Right renal pelvis (tissue), 4 donors: ENCODE data around the gene OR2T3. TPM values are rescaled to one million over a fixed set of nuclear protein-coding genes. Genes with fewer than 3 reads are reported as not detected.
"Not testable (repeated sequence)": the region's sequence is repeated elsewhere in the genome, so short reads cannot be mapped to it uniquely, and the experiment has no call there.

Experiments used
- DNase-seq, 4 donors: peaks; one replicate each; pipeline ENCODE4 v3.0.0-alpha.2; 2013; ENCODE audit warnings: low read depth in 4 of 4, low spot score in 3 of 4, missing footprints in 1 of 4
- polyA plus RNA-seq, 4 donors: library from polyadenylated mRNA; unstranded; fragments of 120-200 nt; gene quantifications; one replicate each; pipeline ENCODE4 v1.2.1, GENCODE V29; 2013; ENCODE audit not compliant: insufficient read length in 4 of 4

OR2T3 gene, protein sequence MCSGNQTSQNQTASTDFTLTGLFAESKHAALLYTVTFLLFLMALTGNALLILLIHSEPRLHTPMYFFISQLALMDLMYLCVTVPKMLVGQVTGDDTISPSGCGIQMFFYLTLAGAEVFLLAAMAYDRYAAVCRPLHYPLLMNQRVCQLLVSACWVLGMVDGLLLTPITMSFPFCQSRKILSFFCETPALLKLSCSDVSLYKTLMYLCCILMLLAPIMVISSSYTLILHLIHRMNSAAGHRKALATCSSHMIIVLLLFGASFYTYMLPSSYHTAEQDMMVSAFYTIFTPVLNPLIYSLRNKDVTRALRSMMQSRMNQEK
- not detected for polyA plus RNA-seq

DNA sequence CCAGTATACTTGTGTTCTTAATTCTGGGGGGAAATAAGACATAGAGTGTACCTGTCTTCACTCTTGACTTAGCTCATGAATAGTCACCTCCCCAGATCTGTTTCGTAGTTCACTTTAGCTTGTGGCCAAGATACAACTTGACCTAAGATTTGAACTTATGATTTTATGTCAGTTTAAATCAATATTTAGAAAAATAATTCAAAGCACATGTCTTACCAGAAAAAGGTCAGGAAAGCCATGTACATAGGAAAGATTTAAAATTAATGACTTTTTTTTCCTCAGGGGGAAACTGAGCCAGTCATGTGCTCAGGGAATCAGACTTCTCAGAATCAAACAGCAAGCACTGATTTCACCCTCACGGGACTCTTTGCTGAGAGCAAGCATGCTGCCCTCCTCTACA, at the start of gene OR2T3:
OR2T3 (plus strand) TSS at position 301 of the 400 bp plus-strand sequence; CDS start at position 301, 0 bp downstream.
- not testable (repeated sequence) for DNase-seq

DNA sequence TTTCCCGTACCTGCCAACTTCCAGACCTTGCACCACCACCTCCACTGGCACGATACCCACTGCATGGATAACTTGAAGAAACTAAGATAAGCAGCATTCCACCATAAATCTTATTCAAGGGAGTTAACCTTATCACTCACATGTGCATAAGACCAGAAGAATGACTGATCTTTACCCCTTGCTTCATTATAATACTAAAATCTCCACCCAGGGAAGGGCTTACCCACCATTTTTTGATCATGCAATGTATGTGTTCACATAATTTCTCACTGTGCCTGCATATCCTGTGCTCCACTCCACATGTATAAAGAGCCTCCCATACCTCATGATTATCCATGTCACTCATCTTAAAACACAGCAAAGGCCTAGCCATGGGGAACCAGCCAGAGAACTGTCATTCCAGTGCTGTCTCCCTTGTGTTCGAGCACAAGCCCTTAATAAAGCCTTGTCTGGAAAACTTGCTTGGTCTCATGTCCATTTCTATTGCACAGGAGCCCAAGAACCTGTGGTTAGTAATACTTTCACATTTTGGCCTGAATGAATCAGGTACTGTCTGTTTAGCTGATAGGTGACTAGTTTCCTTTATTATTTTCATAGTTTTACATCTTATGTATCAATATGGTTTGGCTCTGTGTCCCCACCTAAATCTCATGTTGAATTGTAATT, 45.5 kb upstream of the OR2T3 start:
- DNase-seq = not testable (repeated sequence)

DNA sequence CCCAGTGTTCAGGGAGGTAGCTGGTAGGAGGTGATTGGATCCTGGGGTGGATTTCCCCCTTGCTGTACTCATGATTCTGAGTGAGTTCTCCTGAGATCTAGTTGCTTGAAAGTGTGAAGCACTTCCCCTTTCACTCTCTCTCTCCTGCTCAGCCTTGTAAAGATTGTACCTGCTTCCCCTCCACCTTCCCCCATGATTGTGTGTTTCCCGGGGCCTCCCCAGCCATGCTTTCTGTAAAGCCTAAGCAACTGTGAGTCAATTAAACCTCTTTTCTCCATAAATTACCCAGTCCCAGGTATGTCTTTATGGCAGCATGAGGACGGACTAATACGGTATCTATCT, 45.0 kb upstream of the OR2T3 start:
- not testable (repeated sequence) for DNase-seq

DNA sequence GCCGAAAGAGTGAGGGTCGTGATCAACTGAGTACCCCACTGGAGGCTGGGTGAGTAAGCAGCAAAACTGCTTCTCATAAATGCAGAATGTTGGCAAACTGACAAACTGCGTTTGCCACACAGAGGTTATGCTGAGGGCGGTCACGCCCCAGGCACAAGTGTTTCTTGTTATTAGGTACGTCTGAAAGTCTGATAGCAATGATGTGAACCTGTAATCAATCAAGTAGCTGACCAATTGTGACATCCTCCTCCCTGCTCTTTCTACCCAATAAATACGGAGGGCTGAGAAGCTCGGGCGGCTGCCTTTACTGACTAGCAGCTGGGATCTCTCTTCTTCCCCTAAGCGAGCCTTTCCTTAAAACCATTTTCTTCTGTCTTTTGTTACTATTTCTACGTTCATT, 41.5 kb upstream of the OR2T3 start:
- DNase-seq = not testable (repeated sequence)

- not testable (repeated sequence) for DNase-seq
These were observed 41.0 kb upstream of the OR2T3 start for GRCh38 chr1:248432201-248432600.

DNA sequence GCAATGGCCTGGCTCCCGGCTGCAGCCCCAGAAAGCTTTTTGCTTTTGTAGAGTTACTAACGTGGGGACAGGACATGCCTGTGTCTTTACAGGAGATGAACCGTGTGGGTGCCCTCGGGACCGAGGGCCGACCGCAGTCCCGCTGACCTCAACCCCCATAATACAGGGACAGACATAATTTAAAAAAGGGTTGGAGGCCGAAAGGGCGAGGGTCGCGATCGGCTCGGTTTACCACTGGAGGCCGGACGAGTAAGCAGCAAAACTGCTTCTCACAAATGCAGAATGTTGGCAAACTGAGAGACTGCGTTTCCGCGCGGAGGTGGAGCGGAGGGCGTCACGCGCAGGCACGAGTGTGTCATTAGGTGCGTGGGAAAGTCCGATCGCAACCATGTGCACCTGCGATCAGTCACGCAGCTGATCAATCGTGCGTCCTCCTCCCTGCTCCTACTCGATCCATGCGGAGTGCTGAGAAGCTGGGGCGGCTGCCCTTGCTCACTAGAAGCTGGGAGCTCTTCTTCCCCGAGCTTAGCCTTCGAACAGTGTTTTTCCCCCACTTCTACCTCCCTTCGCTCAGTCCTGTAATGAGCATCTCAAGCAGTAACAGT, 39.2 kb upstream of the OR2T3 start:
- DNase-seq = not testable (repeated sequence)

GRCh38 chr1:248434913-248435312, 38.2 kb upstream of the OR2T3 start:
- not testable (repeated sequence) for DNase-seq

GRCh38 chr1:248436303-248436702, 36.8 kb upstream of the OR2T3 start:
- not testable (repeated sequence) for DNase-seq

GRCh38 chr1:248438668-248439067, 34.5 kb upstream of the OR2T3 start:
- DNase-seq = not testable (repeated sequence)

DNA sequence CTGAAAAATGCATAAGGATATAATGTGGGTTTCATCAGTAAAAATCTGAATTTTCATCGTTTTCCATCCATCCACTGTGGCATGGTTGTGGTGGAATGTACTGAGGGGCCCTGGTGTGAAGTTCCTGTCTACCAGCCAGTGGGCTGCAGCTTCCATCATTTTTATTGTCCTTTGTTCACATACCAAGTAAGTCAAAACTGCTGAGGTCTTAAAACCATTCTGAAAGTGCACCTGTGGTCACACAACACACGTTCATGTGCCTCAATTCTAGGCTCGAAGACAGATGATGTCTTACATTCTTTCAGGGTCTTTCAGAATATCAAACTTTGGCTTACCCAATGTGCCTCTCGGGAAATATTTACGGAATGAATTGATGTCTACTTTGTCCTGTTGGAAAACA, 33.9 kb upstream of the OR2T3 start:
- DNase-seq = not testable (repeated sequence)

- DNase-seq = not testable (repeated sequence)
These were observed 30.5 kb upstream of the OR2T3 start for GRCh38 chr1:248442500-248443277.

- DNase-seq = not testable (repeated sequence)
These were observed 28.5 kb upstream of the OR2T3 start for GRCh38 chr1:248444603-248445002.

- peak in 1 of 4 donors; percentile 10 for DNase-seq
These were observed 27.8 kb upstream of the OR2T3 start, which contains the start of gene OR2T2 for GRCh38 chr1:248445399-248445798. TSS of gene OR2T2 (plus strand) at chr1:248445637. CDS start at chr1:248452798, 7,161 bp downstream.

DNA sequence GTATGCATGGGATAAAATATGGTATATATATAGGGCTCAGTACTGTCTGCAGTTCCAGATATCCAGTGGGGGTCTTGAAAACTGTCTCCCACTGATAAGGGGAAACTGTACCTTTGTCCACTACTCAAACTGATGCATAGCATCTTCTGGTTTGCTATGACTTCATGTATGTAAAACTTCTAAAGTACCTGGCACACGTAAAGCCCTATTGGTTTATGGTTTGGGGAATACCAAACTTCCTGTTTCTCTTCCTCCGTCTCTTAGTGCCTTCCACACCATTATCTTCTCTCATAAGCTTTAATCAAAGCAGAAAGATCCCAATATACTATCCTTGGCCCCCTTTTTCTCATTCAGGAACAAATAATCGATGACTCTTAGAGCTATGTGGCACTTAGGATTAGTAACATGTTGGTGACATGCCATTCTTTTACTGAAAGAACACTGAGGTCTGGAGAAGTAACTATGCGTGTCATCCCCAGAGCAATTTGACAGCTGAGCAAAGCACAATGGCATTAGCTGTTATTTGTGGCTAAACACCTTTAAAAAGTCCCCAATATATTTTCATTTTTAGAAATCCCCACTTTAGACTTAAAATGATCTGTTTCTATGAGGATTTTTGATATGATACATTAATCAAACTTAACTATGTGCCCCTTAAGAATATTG, 24.6 kb upstream of the OR2T3 start:
- DNase-seq = not testable (repeated sequence)

- DNase-seq = not testable (repeated sequence)
These were observed 23.2 kb upstream of the OR2T3 start for GRCh38 chr1:248449821-248450465.

GRCh38 chr1:248450466-248451145, 22.5 kb upstream of the OR2T3 start:
- not testable (repeated sequence) for DNase-seq

- not testable (repeated sequence) for DNase-seq
These were observed 19.5 kb upstream of the OR2T3 start for GRCh38 chr1:248453619-248454018.

DNA sequence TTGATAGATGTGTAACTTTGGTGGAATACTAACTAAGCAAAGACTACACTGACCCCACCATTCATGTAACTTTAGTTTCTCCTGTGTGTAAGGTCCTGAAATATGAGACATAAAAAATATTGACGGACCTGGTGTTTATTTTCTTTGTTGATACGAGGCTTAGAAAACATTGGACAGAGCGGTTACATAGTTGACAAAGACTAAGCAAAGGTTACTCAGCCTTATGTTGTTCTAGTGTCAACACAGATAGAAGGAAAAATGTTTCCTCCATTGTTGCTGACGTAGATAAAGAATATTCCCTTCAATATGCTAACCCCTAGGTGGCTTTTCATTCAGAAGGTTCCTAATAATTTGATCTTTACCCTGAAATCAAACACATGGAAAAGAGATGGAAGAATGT, 18.1 kb upstream of the OR2T3 start:
- DNase-seq = not testable (repeated sequence)

- not testable (repeated sequence) for DNase-seq
These were observed 16.5 kb upstream of the OR2T3 start for GRCh38 chr1:248456635-248457034.
